Left cardiac atrium (tissue), 4 donors: ENCODE measurements around the gene STXBP5L. TPM values are rescaled to one million over a fixed set of nuclear protein-coding genes. Genes with fewer than 3 reads are reported as not detected.
"Not testable (repeated sequence)": the region's sequence is repeated elsewhere in the genome, so short reads cannot be mapped to it uniquely, and the experiment has no call there.

Experiments
- ATAC-seq, 2 donors: fragments of 200-7000 bp; cut with Tn5 transposase; one replicate each; pipeline ENCODE4 v1.9.1; 2020; ENCODE audit warnings: mild to moderate bottlenecking in 2 of 2, moderate library complexity in 2 of 2
- DNase-seq: peaks from one replicate; pipeline ENCODE4 v3.0.0-alpha.2; 2020
- intact Hi-C, 2 donors: fragments of 100-400 bp; cut with DNase I; formaldehyde crosslinking; loops; one replicate each; pipeline versions ENCODE4 v1.14.1 to v1.15.1; 2022 to 2023
- total RNA-seq, 2 donors: library from RNA; stranded (reverse); fragmentation: NEBNext Ultra II Directional; extraction: Animal tissue kit (Norgen Biotek cat#: 25700); gene quantifications; one replicate each; pipeline ENCODE4 v1.2.1, GENCODE V29; 2021
- donor health status: DM: no; HTN: yes; CAD: no.
- donor health status: DM: no; HTN: yes; CAD: no; lungs with severe emphysema.
- donor health status: DM: yes; HTN: yes; CAD: no.
- donor health status: Dilated cardiomyopathy.

STXBP5L gene
- total RNA-seq, 2 donors from 2014 or later: 0.42 TPM; not detected in 1

DNA sequence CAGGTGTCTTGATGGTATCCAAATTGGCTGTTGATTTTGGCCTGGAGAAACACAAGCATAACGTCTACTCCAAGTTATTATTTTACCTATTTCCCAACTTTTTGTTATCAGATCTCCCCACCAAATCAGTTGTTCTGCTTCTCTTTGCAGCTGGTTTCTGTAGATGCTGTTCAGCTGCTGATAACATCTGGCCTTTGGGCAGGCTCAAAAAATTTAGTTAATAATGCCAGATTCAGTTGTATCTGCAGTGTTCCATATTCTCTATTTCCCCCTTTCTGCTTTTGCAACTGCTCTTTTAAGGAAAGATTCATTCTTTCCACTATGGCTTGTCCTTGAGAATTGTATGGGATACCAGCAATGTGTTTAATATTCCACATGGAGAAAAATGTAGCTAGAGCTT is 488.0 kb downstream of the STXBP5L start:
- ATAC-seq, intact Hi-C loops, DNase-seq: not testable (repeated sequence)

DNA sequence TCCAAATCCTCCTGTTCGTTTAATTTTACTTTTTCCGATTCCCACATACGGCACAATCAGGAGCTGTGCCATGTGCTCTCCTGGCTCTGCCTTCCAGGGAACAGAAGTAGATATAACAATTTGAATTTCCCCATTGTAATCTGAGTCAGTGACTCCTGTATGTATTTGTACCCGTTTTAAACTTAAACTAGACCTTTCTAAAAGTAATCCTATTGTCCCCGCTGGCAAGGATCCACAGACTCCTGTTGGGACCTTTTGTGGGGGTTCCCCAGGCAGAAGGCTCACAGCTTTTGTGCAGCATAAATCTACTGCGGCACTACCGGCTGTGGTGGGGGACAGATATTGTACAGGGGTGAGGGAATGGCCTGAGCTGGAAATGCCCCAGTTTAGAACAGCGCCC is 490.0 kb downstream of the STXBP5L start:
- ATAC-seq, DNase-seq, intact Hi-C loops: not testable (repeated sequence)

DNA sequence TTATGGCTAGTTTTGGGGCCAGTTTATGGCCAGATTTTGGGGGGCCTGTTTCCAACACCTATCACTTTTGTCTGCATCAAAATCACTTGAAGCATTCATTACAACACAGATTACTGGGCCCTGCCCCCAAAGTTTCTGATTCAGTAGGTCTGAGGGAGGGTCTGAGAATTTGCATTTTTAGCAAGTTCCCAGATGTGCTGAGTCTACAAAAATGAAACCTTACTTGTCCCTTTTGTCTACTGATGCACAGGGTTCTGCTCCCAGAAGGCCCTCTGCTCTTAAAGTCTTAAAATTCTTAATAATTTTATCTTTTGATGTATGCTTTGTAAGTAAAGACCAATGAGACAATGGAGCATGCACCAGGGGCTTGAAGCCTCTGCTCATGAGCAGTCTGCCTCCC is 491.8 kb downstream of the STXBP5L start:
- no peak for ATAC-seq
- DNase-seq: no peak
- intact Hi-C loops: no loop called here

DNA sequence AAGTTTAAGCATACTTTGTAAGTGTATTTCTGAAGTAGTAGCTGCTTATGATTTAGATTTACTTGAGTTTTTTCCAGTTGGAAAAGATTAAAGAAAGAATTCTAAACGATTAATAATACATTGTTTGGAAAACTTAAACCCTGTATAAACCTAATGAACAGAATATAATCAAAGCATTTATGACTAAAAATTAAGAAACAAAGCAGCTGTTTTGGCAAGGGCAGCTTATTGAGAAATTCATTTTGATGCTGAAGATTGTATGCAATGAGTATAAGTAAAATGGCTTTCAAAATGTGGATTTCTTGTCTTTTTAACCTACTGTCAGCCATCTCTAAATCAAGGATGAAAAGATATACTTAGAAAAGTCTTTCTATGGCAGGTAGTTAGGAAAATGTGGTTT is 497.6 kb downstream of the STXBP5L start:
- ATAC-seq (no peak), DNase-seq (no peak)
- intact Hi-C loops: no loop called here

DNA sequence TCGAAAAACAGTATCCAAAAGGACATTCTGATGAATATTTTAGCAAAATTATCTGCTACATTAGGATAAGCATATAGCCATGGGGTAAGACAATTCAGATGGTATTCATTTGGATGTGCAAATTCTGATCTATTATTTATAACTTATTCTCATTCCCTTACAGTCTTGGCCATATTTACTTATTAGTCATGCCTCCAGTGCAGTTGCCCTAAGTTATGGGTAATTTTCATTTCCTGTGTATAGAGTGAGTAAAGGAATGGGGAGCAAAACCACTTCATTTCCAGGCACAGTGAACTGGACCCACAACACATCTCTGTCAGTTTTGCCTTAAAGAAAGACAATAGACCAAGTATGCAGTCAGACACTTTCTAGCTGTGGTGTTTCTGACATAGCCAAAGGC is 503.5 kb downstream of the STXBP5L start:
- ATAC-seq: no peak

DNA sequence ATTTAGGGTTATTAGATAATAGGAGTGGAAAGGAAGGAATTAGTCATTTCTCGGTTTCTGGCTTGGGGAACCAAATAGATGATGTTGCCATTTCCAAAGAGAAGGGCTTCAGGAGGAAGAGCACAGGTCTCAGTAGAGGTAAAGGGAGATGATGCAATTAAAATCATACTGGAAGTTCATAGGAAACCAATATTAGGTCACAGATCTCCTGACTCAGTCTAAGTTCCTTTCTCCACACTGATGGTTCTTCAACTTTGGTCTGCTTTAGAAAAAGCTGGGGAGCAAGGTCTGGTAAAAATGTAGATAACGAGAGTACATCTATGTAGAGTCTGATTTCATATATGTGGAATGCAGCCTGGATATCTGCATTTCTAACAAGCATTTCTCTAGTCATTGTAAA is 506.9 kb downstream of the STXBP5L start:
- no peak for ATAC-seq
- intact Hi-C loops: no loop called here
- no peak for DNase-seq

More for the DNA sequence above, 503.5 kb downstream of the STXBP5L start:
- DNase-seq: no peak
- intact Hi-C loops: no loop called here

DNA sequence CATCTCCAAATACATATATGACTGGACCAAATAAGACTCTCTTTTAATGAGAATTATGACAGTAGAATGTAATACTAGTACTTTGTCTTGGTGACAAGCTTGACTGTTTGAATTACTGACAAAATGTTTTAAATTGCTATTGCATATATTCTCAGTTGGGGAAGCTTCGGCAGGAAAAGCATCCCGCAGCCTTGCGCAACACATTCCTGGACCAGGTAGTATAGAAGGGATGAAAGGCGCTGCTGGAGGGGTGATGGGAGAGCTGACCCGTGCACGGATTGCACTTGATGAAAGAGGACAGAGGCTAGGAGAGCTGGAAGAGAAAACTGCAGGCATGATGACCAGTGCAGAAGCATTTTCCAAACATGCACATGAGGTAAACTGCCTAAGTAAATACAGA is 510.2 kb downstream of the STXBP5L start:
- intact Hi-C loops: no loop called here
- DNase-seq (no peak), ATAC-seq (no peak)

DNA sequence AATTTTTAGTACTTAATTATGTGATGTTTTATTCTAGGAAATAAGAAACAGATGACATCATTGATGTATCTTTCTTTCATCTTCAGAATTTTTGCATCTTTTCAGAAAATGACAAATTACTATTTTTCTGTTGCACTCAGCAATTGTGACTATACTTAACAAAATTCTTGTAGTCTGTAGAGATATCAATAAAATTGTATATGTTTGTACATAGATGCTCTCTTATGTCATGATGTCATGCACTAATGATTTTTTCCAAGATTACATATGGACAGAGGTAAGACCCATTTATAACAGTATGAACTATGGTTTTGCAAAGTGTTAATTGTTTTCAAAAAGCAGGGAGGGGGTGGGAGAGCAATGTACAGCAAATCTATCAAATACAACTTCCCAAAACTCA is 516.5 kb downstream of the STXBP5L start:
- intact Hi-C loops: no loop called here
- no peak for ATAC-seq
- no peak for DNase-seq

DNA sequence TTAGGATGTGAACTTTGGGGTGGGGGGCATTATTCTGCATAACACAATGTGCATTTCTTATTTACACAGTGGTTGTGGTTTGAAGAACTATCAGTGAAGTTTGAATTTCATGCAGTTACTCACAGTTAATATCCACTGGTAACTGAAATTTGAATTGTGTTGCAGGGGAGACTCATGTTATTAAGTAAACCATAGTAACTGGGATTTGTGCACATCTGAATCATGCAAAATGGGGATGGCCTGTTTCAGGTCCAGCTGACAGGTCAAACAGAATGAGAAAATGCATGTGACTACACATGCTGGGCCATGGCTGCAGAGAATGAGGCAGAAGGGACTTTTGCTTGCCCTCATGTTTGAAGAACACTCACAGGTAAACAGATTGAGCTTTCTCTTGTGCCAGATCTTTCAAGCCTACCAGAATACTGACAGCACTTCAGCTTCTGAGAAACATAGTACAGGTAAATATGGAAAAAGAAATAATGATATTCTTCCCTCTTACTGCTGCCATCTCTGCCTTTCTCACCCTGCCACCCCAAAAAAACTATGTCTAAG is 522.7 kb downstream of the STXBP5L start:
- intact Hi-C loops: no loop called here
- no peak for DNase-seq
- no peak for ATAC-seq

DNA sequence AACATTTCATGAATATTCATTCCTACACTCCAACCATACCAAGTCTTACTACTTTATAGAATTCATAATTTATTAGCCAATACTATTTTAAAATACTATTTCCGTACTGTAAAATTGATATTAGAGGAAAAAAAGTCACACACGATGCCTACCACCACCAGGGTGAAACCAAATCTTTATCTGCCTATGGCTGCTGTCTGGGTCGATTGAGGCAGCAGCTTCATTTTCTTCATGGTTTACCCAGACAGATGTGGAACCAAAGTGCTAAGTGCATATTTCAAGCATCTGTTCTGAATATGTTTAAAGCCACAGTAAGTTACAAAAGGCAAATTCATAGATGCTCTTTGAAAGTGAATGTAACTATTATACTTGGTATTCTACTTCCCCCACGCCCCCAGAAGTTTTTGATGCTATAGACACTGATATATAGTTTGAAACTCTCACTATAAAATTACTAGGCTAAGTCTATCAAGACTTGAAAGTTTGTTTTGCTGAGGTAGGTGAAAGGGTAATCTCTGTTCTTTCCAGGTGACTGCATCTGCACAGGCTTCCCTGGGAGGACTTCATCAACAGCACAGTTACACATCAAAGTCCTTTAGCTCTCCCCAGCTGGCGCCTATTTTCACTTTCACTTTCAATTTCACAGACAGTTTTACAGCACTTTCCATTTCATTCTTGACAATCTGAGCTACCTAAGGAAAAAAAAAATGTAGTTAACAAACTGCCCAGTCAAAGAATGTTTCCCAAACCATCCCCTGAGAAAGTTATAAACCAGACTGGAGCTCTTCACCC is 523.9 kb downstream of the STXBP5L start:
- ATAC-seq: peak; percentile 71 to 72

DNA sequence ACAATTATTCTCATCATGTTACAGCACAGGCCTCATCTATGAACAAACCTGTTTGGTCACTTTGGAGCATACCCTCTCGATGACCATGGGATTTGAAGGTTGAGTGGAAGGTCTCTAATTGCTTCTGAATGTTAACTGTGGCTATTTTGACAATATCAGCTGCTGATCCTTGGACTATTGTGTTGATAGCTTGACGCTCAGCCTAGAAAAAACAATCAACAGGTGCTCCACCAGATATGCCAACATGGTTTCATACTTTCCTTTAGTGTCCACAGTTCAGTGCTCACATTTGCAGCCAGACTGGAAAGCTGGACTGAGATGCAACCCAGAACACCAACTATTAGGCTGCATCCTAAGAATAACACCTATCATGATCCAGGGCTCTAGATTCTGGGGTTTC is 528.1 kb downstream of the STXBP5L start:
- DNase-seq: no peak

More for the DNA sequence above, 523.9 kb downstream of the STXBP5L start:
- DNase-seq: no peak
- intact Hi-C loops: no loop called here

DNA sequence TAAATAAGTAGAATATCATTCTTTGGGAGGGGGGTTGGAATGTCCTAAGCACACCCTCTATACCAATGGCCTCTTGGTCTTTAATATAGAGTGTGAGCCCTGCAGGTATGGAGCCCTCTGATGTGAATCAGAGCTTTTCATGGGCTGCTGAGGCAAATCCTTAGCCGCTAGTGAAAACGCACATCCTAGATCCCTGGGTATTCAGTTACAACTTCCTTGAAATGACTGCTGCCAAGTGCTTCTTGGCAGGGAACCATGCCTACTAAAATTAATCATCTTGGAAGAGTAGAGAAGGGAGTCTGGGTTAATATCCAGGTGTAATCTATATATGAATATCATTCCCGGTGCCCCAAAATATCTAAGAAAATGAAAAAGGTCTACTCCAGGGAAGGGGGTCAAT is 528.6 kb downstream of the STXBP5L start:
- ATAC-seq: no peak
- no peak for DNase-seq
- intact Hi-C loops: no loop called here

More for the DNA sequence above, 528.1 kb downstream of the STXBP5L start:
- intact Hi-C loops: no loop called here
- no peak for ATAC-seq

DNA sequence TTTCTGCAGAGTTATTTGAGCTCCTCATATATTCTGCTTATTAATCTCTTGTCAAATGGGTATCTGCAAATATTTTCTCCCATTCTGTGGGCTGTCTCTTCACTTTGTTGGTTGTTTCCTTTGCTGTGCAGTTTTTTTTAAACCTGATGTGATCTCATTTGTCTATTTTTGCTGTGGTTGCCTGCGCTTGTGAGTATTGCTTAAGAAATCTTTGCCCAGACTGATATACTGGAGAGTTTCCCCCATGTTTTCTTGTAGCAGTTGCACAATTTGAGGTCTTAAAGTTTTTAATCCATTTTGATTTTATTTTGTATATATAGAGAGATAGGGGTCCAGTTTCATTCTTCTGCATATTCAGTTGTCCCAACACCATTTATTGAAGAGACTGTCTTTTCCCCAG is 535.5 kb downstream of the STXBP5L start:
- intact Hi-C loops: no loop called here
- DNase-seq (no peak), ATAC-seq (no peak)

DNA sequence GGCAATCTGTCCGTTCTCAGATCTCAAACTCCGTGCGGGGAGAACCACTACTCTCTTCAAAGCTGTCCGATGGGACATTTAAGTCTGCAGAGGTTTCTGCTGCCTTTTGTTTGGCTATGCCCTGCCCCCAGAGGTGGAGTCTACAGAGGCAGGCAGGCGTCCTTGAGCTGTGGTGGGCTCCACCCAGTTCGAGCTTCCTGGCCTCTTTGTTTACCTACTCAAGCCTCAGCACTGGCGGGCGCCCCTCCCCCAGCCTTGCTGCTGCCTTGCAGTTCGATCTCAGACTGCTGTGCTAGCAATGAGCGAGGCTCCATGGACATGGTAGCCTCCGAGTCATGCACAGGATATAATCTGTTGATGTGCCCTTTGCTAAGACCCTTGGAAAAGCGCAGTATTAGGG is 543.7 kb downstream of the STXBP5L start:
- intact Hi-C loops, DNase-seq, ATAC-seq: not testable (repeated sequence)

DNA sequence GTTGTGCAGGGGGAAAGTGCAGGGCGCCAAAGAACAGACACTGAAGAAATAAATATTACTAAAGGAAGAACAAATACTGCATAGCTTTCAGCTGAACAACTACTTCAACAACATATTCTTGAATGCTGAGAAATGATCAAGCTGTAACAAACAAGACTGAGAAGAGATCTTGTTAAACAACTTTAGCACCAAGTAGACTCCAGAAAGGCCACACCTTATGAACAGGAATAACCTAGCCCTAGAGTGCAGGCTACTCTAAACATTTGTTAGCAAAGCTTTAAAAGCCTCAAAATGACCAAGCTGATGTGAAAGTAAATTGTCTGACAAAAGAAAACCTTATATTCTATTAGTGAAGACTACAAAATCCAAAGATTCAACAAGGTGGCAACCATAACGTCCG is 554.6 kb downstream of the STXBP5L start:
- intact Hi-C loops: no loop called here
- DNase-seq (no peak), ATAC-seq (no peak)

DNA sequence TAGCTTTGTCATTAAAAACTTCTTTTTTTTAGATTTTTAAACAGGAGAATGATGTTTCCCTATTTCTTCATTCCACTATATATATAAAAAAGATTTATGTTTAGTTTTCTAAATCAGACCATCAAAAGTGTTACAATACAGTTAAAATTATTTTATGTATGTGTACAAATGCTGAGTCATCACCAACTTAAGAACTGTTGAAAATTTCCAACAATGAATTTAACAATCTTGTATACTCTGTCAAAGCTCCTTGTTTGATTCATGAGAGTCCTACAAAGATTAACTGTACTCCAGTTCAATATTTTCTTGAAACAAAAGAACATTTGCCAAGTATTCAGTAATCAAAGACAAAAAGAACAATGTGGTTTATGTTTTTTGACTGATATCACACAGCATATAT is 555.7 kb downstream of the STXBP5L start:
- ATAC-seq (no peak), DNase-seq (no peak)
- intact Hi-C loops: no loop called here

DNA sequence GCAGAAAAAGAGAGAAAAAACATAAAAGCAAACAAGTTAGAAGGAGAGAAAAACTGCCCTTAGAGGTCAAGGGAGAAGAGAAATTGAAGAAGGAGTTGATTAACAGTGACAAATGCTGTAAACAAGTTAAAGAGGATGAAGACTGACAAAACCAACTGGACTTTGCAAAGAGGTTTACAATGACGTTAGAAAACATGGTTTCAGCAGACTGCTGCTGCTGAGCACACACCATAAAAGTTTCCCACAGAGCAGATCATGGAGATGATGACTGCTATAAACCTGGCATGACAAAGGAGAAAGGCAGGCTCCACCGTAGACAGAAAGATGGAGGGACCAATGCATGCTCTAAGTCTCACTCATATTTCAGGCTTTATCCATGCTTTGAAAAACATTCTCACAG is 559.1 kb downstream of the STXBP5L start:
- no peak for ATAC-seq
- no peak for DNase-seq
- intact Hi-C loops: no loop called here

DNA sequence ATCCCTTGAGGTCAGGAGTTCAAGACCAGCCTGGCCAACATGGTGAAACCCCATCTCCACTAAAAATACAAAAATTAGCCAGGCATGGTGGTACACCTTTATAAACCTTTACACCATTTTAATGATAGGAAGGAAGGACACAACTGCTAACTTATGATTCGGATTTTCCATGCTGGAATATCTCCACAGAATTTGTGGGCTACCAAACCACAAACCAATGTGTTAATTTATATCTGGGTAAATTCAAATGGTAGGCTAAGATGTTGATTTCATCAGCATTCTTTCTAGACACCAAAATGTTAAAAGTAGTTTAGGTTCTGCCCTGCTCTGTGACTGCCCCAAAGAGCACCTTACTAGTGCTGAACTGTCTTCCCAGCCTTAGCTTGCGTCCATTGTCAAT is 565.0 kb downstream of the STXBP5L start:
- ATAC-seq: no peak
- no peak for DNase-seq
- intact Hi-C loops: no loop called here
